Sigmoid colon (tissue), 7 donors: ENCODE results near the gene OPCML. TPM values are rescaled to one million over a fixed set of nuclear protein-coding genes. Genes with fewer than 3 reads are reported as not detected.

Experiments used
- DNase-seq: peaks from one replicate; pipeline ENCODE4 v3.0.0-alpha.2; 2019
- H3K27ac ChIP-seq, 4 donors: fragments of 200-600 bp; sonication (generic); one replicate each; pipeline ENCODE4 v1.5.1; 2016 to 2019; ENCODE audit warnings: mild to moderate bottlenecking in 1 of 4
- H3K27me3 ChIP-seq, 3 donors: fragments of 200-600 bp; sonication (generic); one replicate each; pipeline ENCODE4 v1.5.1; 2019; ENCODE audit warnings: mild to moderate bottlenecking in 1 of 3
- H3K36me3 ChIP-seq, 4 donors: fragments of 200-600 bp; sonication (generic); one replicate each; pipeline ENCODE4 v1.5.1; 2016 to 2019
- H3K4me1 ChIP-seq, 4 donors: fragments of 200-600 bp; sonication (generic); one replicate each; pipeline ENCODE4 v1.5.1; 2017 to 2019
- H3K4me3 ChIP-seq, 4 donors: fragments of 200-600 bp; sonication (generic); one replicate each; pipeline ENCODE4 v1.5.1; 2017 to 2019; ENCODE audit warnings: mild to moderate bottlenecking in 2 of 4, moderate library complexity in 1 of 4
- H3K9me3 ChIP-seq, 4 donors: fragments of 200-600 bp in 3 of 4; sonication (generic) in 3 of 4; one replicate each; pipeline versions ENCODE4 v1.5.1 to v1.6.1; 2013 to 2019
- EP300 ChIP-seq, 4 donors: sonication (generic); formaldehyde crosslinking; IDR thresholded peaks; one replicate each; pipeline ENCODE4 v1.6.1; 2017; ENCODE audit warnings: antibody characterized with exemption in 4 of 4
- POLR2A ChIP-seq, 2 donors: fragments of 450-650 bp; IDR thresholded peaks; one replicate each; pipeline ENCODE4 v1.6.1; 2016; ENCODE audit warnings: antibody characterized with exemption in 2 of 2, mild to moderate bottlenecking in 2 of 2, moderate library complexity in 2 of 2
- POLR2AphosphoS5 ChIP-seq, 4 donors: sonication (generic); formaldehyde crosslinking; IDR thresholded peaks; one replicate each; pipeline ENCODE4 v1.6.1; 2017; ENCODE audit warnings: antibody characterized with exemption in 4 of 4
- WGBS, 2 donors: extraction: QIAGEN DNeasy Blood & Tissue Kit; methylation state at CpG; one replicate each; pipeline ENCODE4 v1.1.7; 2013; 5-methylcytosine and 5-hydroxymethylcytosine counted together
- intact Hi-C: fragments of 100-400 bp; cut with DNase I; formaldehyde crosslinking; loops from one replicate; pipeline ENCODE4 v1.15.1; 2023
- polyA plus RNA-seq, 3 donors: library from polyadenylated mRNA; stranded (reverse); fragments of 200-250 nt; gene quantifications; one replicate each; pipeline ENCODE4 v1.2.3, GENCODE V29; 2013
- total RNA-seq, 4 donors: library from RNA; depleted of rRNA; stranded (reverse); fragments of >200 nt; gene quantifications; one replicate each; pipeline ENCODE4 v1.1.0, GENCODE V29; 2016
- TF ChIP-seq, protein P1 (sequence below), 4 experiments: fragments of 450-650 bp in 3 of 4; fragments of 200-600 bp in 1 of 4; IDR thresholded peaks; one replicate each; pipeline ENCODE4 v1.5.1; 2016 to 2019; ENCODE audit warnings: antibody characterized with exemption in 4 of 4, mild to moderate bottlenecking in 3 of 4, moderate library complexity in 2 of 4
- donor health status: healthy with polysubstance abuse.
- donor health status: Bipolar disorder and iron deficiency.
- donor health status: healthy.

Gene OPCML
- total and polyA plus RNA-seq, 7 donors: under 0.01 to 0.14 (median 0.03) TPM; not detected in 4

DNA sequence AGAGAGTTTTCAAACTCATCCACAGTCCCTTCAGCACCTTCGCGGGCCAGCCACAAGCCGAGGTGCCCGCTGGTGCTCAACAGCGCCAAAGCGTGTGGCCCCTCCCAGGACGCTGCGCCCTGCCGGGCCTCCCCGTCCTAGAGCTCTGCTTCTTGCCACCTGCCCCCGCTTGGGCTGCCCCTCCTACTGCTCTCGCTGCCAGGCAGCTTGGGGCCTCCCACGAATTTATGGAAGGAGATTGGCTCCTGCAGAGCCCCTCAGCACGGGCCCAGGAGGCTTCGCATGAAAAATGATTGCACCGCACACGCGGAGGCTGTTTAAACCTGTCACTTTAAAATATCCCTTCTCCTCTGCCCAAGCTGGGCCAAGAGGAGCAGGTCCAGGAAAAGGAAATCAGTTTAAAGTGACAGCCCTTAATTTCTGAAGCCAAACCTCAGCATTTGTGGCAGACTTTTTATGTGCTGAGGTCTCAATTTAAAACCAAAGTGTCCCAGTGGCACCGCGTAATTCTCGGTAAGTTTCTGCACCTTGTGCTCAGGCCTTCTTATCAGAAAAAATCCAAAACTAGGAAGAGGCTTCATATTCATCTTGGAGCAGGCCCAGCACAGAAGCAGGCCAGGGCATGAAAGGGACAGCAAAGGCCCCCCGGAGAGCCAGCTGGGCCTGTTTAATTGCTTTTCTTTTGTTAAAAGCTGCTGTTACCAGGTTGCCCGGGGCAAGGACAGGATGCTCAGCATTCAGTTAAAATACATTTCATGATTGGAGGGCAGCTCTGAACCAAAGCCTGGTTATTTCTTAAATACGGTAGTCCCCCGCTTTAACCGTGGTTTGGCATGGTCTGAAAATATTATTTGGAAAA lies 303.6 kb downstream of the OPCML start:
- Histone ChIP-seq H3K27me3 (peaks cover 0 to 7% (median 7%) of the 10 kb centered on the region in 3 donors), H3K36me3 (no peaks in the 10 kb centered on the region), H3K9me3 (peaks cover 0 to 6% (median under 1%) of the 10 kb centered on the region in 4 donors), H3K27ac (no peak overlapping the region), H3K4me1 (peaks cover 0 to 17% (median 12%) of the 10 kb centered on the region in 4 donors), H3K4me3 (peak overlapping the region in 2 of 4 donors; percentile 17 to 18)
- DNase-seq: no peak
- intact Hi-C loops: no loop called here
- TF ChIP-seq, protein P1, sequence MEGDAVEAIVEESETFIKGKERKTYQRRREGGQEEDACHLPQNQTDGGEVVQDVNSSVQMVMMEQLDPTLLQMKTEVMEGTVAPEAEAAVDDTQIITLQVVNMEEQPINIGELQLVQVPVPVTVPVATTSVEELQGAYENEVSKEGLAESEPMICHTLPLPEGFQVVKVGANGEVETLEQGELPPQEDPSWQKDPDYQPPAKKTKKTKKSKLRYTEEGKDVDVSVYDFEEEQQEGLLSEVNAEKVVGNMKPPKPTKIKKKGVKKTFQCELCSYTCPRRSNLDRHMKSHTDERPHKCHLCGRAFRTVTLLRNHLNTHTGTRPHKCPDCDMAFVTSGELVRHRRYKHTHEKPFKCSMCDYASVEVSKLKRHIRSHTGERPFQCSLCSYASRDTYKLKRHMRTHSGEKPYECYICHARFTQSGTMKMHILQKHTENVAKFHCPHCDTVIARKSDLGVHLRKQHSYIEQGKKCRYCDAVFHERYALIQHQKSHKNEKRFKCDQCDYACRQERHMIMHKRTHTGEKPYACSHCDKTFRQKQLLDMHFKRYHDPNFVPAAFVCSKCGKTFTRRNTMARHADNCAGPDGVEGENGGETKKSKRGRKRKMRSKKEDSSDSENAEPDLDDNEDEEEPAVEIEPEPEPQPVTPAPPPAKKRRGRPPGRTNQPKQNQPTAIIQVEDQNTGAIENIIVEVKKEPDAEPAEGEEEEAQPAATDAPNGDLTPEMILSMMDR (IDR thresholded peaks at IDR 0.05): no peak
- TF ChIP-seq POLR2A (IDR thresholded peaks at IDR 0.05) (no peak), EP300 (IDR thresholded peaks at IDR 0.05) (no peak), POLR2AphosphoS5 (IDR thresholded peaks at IDR 0.05) (no peak)
- WGBS, 2 donors: 20 to 24% methylated on average over 26 of the region's 26 CpGs

DNA sequence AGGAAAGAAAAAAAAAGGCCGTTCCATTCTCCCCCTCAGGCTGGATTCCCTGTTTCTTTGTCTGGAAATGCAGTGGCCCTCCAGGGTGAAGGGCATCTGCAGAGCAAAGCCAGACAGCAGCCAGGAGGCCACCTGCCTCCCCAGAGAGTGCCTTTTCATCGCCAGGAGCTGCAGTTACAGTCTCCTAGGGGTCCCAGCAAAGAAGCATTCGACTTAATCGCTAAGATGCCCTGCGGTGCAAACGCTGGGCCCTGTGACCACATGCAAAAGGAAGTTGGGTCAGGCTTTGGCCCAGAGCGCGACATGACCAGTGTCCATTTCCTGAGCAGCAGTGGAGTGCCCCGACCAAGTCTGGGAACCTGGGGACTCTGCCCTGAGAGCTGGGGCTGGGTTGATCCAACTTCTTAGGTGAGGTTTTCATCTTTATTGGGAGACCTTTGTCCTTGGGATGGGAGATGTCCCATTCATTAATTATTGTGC lies 304.6 kb downstream of the OPCML start:
- Histone ChIP-seq H3K27ac (no peak overlapping the region), H3K4me1 (peaks cover 0 to 20% (median 12%) of the 10 kb centered on the region in 4 donors), H3K4me3 (no peak overlapping the region), H3K9me3 (no peaks in the 10 kb centered on the region), H3K36me3 (no peaks in the 10 kb centered on the region), H3K27me3 (peaks cover 0 to 12% (median 0%) of the 10 kb centered on the region in 3 donors)
- no peak for DNase-seq
- intact Hi-C loops: no loop called here
- TF ChIP-seq, protein P1 (IDR thresholded peaks at IDR 0.05): no peak
- TF ChIP-seq POLR2A (IDR thresholded peaks at IDR 0.05) (no peak), EP300 (IDR thresholded peaks at IDR 0.05) (no peak), POLR2AphosphoS5 (IDR thresholded peaks at IDR 0.05) (no peak)
- WGBS, 2 donors: 71 to 82% methylated on average over 9 of the region's 9 CpGs

DNA sequence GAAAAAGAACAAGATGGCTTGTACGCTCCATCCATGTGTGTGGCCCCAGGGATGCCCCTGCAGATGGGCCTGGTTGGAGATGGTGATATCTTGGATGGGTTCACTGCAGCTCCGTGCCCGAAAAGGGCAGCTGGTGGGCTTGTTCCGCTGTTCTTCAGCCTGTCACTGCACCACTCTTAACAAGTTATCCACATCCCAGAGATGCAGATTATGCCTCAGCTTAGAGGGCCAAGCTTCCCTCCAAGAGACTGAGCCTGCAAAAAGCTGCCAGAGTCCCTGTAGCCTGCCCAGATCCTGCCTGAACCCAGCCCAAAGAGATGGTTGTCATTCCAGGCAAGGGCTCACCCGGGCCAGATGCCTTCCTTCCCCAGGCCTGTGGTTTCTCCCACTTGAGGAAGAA lies 308.0 kb downstream of the OPCML start:
- peaks cover 0 to 5% (median 0%) of the 10 kb centered on the region in 3 donors for H3K27me3 ChIP-seq
- H3K36me3 ChIP-seq: no peaks in the 10 kb centered on the region
- H3K4me1 ChIP-seq: peaks cover 0 to 25% (median 10%) of the 10 kb centered on the region in 4 donors
- intact Hi-C loops: no loop called here
- H3K4me3 ChIP-seq: no peak overlapping the region
- TF ChIP-seq POLR2AphosphoS5 (IDR thresholded peaks at IDR 0.05): no peak
- TF ChIP-seq, protein P1 (IDR thresholded peaks at IDR 0.05): no peak
- no peak for TF ChIP-seq EP300 (IDR thresholded peaks at IDR 0.05)
- no peak for TF ChIP-seq POLR2A (IDR thresholded peaks at IDR 0.05)
- no peak for DNase-seq
- H3K9me3 ChIP-seq: no peaks in the 10 kb centered on the region
- H3K27ac ChIP-seq: no peak overlapping the region
- 83 to 91% methylated on average over 5 of the region's 5 CpGs for WGBS, 2 donors

DNA sequence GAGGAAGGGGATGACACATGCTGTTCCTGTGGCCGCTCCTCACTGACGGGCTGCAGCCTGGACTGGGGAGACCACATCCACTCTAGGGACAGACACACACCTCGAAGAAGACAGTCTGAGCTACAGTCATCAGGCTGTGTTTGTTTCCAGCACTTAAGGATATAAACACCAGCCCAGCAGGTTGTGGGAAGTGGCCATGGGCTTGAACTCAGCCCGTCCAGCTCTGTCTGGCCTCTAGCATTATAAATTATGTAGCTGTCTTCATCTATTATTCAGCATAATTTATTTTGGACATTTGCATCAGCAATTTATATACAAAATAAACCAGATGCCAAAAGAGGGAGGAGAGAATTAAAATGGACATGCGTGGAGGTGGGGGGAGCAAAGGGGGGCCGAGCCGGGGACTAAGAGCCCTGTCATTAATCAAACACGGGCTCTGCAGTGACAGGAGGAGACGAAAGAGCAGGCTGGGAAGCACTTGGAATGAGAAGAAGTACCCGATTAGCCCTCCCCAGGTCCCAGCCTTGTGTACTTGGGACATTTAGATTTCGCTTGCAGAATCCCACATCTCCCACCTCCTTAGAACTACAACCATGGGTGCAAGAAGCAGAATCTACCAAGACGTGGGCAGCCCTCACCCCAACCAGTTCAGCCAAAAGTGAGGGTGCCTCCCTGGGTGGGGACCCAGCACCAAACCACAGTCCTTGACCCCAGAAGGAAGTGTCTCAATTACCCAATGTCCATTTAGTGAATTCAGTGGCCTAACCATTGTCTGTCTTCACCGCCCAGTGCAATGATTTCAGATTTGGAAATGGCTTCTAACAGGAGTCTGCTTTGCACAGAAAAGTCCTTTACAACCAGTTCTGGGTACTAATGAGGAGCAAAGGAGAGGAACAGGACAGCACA lies 309.6 kb downstream of the OPCML start:
- no peak overlapping the region for H3K27ac ChIP-seq
- peaks cover 0 to 13% (median 0%) of the 10 kb centered on the region in 4 donors for H3K4me1 ChIP-seq
- no peaks in the 10 kb centered on the region for H3K9me3 ChIP-seq
- WGBS, 2 donors: 64 to 75% methylated on average over 13 of the region's 13 CpGs
- no peaks in the 10 kb centered on the region for H3K36me3 ChIP-seq
- DNase-seq: no peak
- peaks cover 0 to 5% (median 0%) of the 10 kb centered on the region in 3 donors for H3K27me3 ChIP-seq
- intact Hi-C loops: no loop called here
- TF ChIP-seq, protein P1 (IDR thresholded peaks at IDR 0.05): no peak
- no peak for TF ChIP-seq EP300 (IDR thresholded peaks at IDR 0.05)
- no peak overlapping the region for H3K4me3 ChIP-seq
